SU-DHL-6 (cell line): Measurements from ENCODE around the gene CLSTN2.

ENCODE experiments used
- H2AFZ ChIP-seq: fragments of 200-600 bp; sonication (generic); 2 replicates; pipeline ENCODE4 v1.6.1; 2014; ENCODE audit warnings: low read depth, mild to moderate bottlenecking, moderate library complexity, mixed read lengths, antibody characterized with exemption, low read length; ENCODE audit not compliant: severe bottlenecking
- H3F3A ChIP-seq: fragments of 200-600 bp; shearing (Covaris generic); 2 replicates; pipeline ENCODE4 v1.6.0; 2016; ENCODE audit warnings: antibody characterized with exemption, mild to moderate bottlenecking; ENCODE audit not compliant: insufficient read depth
- H3K27ac ChIP-seq: fragments of 200-600 bp; sonication (generic); 2 replicates; pipeline ENCODE4 v1.5.1; 2016; ENCODE audit warnings: low read depth, mild to moderate bottlenecking, low read length, moderate library complexity, mixed read lengths
- H3K27me3 ChIP-seq: fragments of 200-600 bp; sonication (generic), shearing (Covaris generic); 2 replicates; pipeline ENCODE4 v1.6.0; 2014; ENCODE audit warnings: mild to moderate bottlenecking, low read length
- H3K36me3 ChIP-seq: fragments of 200-600 bp; sonication (generic); 2 replicates; pipeline ENCODE4 v1.6.1; 2014; ENCODE audit warnings: mild to moderate bottlenecking, low read length, mixed read lengths
- H3K4me2 ChIP-seq: fragments of 300-600, 200-600 bp; shearing (Covaris generic), sonication (generic); 2 replicates; pipeline ENCODE4 v1.6.0; 2014; ENCODE audit warnings: low read length, low read depth, mild to moderate bottlenecking; ENCODE audit not compliant: poor library complexity, severe bottlenecking
- H3K4me3 ChIP-seq: fragments of 200-600 bp; sonication (generic); 2 replicates; pipeline ENCODE4 v1.5.1; 2014; ENCODE audit warnings: antibody characterized with exemption, low read length, mild to moderate bottlenecking, mixed read lengths; ENCODE audit not compliant: insufficient read depth, poor library complexity, severe bottlenecking
- H3K79me2 ChIP-seq: fragments of 200-600 bp; sonication (generic); 2 replicates; pipeline ENCODE4 v1.6.1; 2014; ENCODE audit warnings: mild to moderate bottlenecking, low read length, moderate library complexity; ENCODE audit not compliant: insufficient read depth
- H3K9ac ChIP-seq: fragments of 200-600 bp; sonication (generic); 2 replicates; pipeline ENCODE4 v1.7.0; 2014; ENCODE audit warnings: mild to moderate bottlenecking, low read length
- H3K9me2 ChIP-seq: fragments of 200-600 bp; sonication (generic); replicated peaks from 2 replicates; pipeline ENCODE4 v1.6.1; 2014; ENCODE audit warnings: low read length; ENCODE audit not compliant: insufficient read depth
- H3K9me3 ChIP-seq: fragments of 200-600 bp; sonication (generic); 2 replicates; pipeline ENCODE4 v1.6.1; 2014; ENCODE audit warnings: low read length, mixed read lengths; ENCODE audit not compliant: insufficient read depth
- H4K20me1 ChIP-seq: fragments of 200-600 bp; sonication (generic); 2 replicates; pipeline ENCODE4 v1.6.1; 2014; ENCODE audit warnings: low read depth, mild to moderate bottlenecking, antibody characterized with exemption, low read length, moderate library complexity, mixed read lengths
- EZH2phosphoT487 ChIP-seq: fragments of 200-600 bp; sonication (generic), shearing (Covaris generic); conservative IDR thresholded peaks from 2 replicates; pipeline ENCODE4 v1.6.1; 2018; ENCODE audit warnings: mild to moderate bottlenecking, antibody characterized with exemption, low read length, moderate library complexity, mixed read lengths
- TF ChIP-seq, protein P1 (sequence below): fragments of 200-600 bp; sonication (generic); IDR thresholded peaks from one replicate; pipeline ENCODE4 v1.5.1; 2017; ENCODE audit warnings: antibody characterized with exemption, mild to moderate bottlenecking, low read length, moderate library complexity; ENCODE audit not compliant: insufficient read depth, poor library complexity, severe bottlenecking

Gene CLSTN2

DNA sequence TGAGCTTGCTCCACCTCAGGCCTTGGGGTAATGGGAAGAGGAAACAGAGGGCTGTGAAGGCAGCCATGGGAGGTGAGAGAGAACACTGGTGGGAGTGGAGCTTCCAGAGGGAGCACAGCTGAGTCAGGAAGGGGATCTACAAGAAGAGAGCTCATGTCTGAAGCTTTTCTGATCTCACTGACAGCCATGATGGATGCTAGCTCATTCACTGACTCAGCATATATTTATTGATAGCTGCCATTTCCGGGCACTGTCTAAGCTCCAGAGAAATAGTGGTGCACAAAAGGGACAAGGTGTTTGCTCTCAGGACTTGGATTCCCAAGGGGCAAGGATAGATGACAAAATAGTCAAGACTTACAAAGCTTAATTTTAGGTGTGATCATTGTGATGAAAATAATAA is 218.8 kb downstream of the CLSTN2 start:
- H3K4me3 ChIP-seq = no peak overlapping the region
- H3K27ac ChIP-seq = no peak overlapping the region
- no peak overlapping the region for H3K4me2 ChIP-seq
- H3K9ac ChIP-seq = no peak overlapping the region
- no peaks in the 10 kb centered on the region for H3K79me2 ChIP-seq
- H2AFZ ChIP-seq = no peak overlapping the region
- no peaks in the 10 kb centered on the region; the same call in 1 of the 2 replicates for H3K9me3 ChIP-seq
- H3K9me2 ChIP-seq = no peaks in the 10 kb centered on the region
- H3K27me3 ChIP-seq = no peaks in the 10 kb centered on the region
- no peaks in the 10 kb centered on the region for H3F3A ChIP-seq
- no peaks in the 10 kb centered on the region for H3K36me3 ChIP-seq
- H4K20me1 ChIP-seq = no peaks in the 10 kb centered on the region
- TF ChIP-seq EZH2phosphoT487 = no peak
- TF ChIP-seq, protein P1, sequence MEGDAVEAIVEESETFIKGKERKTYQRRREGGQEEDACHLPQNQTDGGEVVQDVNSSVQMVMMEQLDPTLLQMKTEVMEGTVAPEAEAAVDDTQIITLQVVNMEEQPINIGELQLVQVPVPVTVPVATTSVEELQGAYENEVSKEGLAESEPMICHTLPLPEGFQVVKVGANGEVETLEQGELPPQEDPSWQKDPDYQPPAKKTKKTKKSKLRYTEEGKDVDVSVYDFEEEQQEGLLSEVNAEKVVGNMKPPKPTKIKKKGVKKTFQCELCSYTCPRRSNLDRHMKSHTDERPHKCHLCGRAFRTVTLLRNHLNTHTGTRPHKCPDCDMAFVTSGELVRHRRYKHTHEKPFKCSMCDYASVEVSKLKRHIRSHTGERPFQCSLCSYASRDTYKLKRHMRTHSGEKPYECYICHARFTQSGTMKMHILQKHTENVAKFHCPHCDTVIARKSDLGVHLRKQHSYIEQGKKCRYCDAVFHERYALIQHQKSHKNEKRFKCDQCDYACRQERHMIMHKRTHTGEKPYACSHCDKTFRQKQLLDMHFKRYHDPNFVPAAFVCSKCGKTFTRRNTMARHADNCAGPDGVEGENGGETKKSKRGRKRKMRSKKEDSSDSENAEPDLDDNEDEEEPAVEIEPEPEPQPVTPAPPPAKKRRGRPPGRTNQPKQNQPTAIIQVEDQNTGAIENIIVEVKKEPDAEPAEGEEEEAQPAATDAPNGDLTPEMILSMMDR = no peak

DNA sequence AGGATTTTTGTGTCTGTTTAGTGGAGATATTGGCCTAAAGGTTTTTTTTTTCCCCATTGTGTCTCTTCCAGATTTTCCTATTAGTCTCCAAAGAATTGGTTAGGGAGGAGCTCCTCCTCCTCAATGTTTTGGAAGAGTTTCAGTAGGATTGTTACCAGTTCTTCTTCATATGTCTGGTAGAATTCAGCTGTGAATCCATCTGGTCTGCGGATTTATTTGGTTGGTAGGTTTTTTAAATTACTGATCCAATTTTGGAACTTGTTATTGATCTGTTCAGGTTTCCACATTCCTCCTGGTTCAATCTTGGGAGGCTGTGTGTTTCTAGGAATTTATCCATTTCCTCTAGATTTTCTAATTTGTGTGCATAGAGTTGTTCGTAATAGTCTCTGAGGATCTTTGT is 222.2 kb downstream of the CLSTN2 start:
- Histone ChIP-seq H3K79me2 (no peaks in the 10 kb centered on the region), H3K9me3 (no peaks in the 10 kb centered on the region; the same call in 1 of the 2 replicates), H3K27ac (no peak overlapping the region), H3K36me3 (no peaks in the 10 kb centered on the region), H3K4me3 (no peak overlapping the region), H4K20me1 (no peaks in the 10 kb centered on the region), H3K4me2 (no peak overlapping the region), H3K27me3 (no peaks in the 10 kb centered on the region), H3K9me2 (no peaks in the 10 kb centered on the region), H3F3A (no peaks in the 10 kb centered on the region), H2AFZ (no peak overlapping the region), H3K9ac (no peak overlapping the region)
- no peak for TF ChIP-seq EZH2phosphoT487
- TF ChIP-seq, protein P1 = no peak

DNA sequence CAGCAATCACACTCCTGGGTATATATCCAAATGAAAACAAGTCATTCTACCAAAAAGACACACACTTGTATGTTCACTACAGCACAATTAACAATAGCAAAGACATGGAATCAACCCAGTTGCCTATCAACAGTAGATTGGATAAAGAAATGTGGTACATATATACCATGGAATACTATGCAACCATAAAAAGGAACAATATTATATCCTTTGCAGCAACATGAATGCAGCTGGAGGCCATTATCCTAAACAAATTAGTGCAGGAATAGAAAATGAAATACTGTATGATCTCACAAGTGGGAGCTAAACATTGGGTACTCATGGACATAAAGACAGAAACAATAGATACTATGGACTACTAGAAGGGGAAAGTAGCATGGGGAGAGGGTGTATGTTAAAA is 224.7 kb downstream of the CLSTN2 start:
- Histone ChIP-seq H3K9ac (no peak overlapping the region), H3K27ac (no peak overlapping the region), H3K9me3 (no peaks in the 10 kb centered on the region; the same call in 1 of the 2 replicates), H3K4me3 (no peak overlapping the region), H3K27me3 (no peaks in the 10 kb centered on the region), H3K4me2 (no peak overlapping the region), H3K79me2 (no peaks in the 10 kb centered on the region), H2AFZ (no peak overlapping the region), H3F3A (no peaks in the 10 kb centered on the region), H3K9me2 (no peaks in the 10 kb centered on the region), H4K20me1 (no peaks in the 10 kb centered on the region), H3K36me3 (no peaks in the 10 kb centered on the region)
- TF ChIP-seq, protein P1 = no peak
- no peak for TF ChIP-seq EZH2phosphoT487
